GM06990 (cell line): ENCODE data around the gene CBX2.
"Not testable (repeated sequence)": the region's sequence is repeated elsewhere in the genome, so short reads cannot be mapped to it uniquely, and the experiment has no call there.

Experiments used
- DNase-seq: peaks from one replicate; pipeline ENCODE4 v3.0.0-alpha.2; 2011; ENCODE audit not compliant: insufficient read length; ENCODE audit errors: extremely low read depth
- H3K27me3 ChIP-seq: replicated peaks from 2 replicates; pipeline ENCODE4 v1.6.0; 2011; ENCODE audit warnings: low read length; ENCODE audit not compliant: control insufficient read depth, insufficient read depth
- H3K36me3 ChIP-seq: 2 replicates; pipeline ENCODE4 v1.5.1; 2011; ENCODE audit warnings: low read length; ENCODE audit not compliant: control insufficient read depth, insufficient read depth
- H3K4me3 ChIP-seq: replicated peaks from 2 replicates; pipeline ENCODE4 v1.5.1; 2011; ENCODE audit warnings: low read depth, mild to moderate bottlenecking, control low read depth, low read length
- CTCF ChIP-seq: IDR thresholded peaks from 2 replicates; pipeline ENCODE4 v1.5.1; 2011; ENCODE audit warnings: low read length, control low read depth, mild to moderate bottlenecking, inconsistent platforms; ENCODE audit not compliant: insufficient read depth, poor library complexity, severe bottlenecking

Gene CBX2

GRCh38 chr17:79750650-79751545, 27.1 kb upstream of the CBX2 start:
- Histone ChIP-seq H3K36me3 (no peaks in the 10 kb centered on the region), H3K4me3 (no peak overlapping the region), H3K27me3 (no peaks in the 10 kb centered on the region; the same call in 1 of the 2 replicates)
- DNase-seq = peak; percentile 55
- TF ChIP-seq CTCF = no peak

GRCh38 chr17:79752175-79752574, 25.8 kb upstream of the CBX2 start:
- Histone ChIP-seq H3K4me3 (no peak overlapping the region), H3K36me3 (no peaks in the 10 kb centered on the region), H3K27me3 (no peaks in the 10 kb centered on the region; the same call in 1 of the 2 replicates)
- TF ChIP-seq CTCF = no peak
- no peak for DNase-seq

- Histone ChIP-seq H3K36me3 (no peaks in the 10 kb centered on the region), H3K27me3 (no peaks in the 10 kb centered on the region), H3K4me3 (no peak overlapping the region)
- TF ChIP-seq CTCF = no peak
- no peak for DNase-seq
Observed at GRCh38 chr17:79754370-79754769, 23.6 kb upstream of the CBX2 start.

- not testable (repeated sequence) for H3K4me3 ChIP-seq, H3K27me3 ChIP-seq, H3K36me3 ChIP-seq, DNase-seq
Observed at GRCh38 chr17:79754903-79755302, 23.0 kb upstream of the CBX2 start.

- Histone ChIP-seq H3K27me3 (no peaks in the 10 kb centered on the region), H3K4me3 (no peak overlapping the region), H3K36me3 (no peaks in the 10 kb centered on the region)
- DNase-seq = no peak
- no peak for TF ChIP-seq CTCF
Observed at GRCh38 chr17:79755591-79755990, 22.4 kb upstream of the CBX2 start.

- no peak for TF ChIP-seq CTCF
- no peak for DNase-seq
- H3K27me3 ChIP-seq = no peaks in the 10 kb centered on the region
- H3K4me3 ChIP-seq = no peak overlapping the region
- no peaks in the 10 kb centered on the region for H3K36me3 ChIP-seq
Observed at GRCh38 chr17:79757140-79757745, 20.7 kb upstream of the CBX2 start.
